IPS DF 4.7 (cell line): ENCODE results near the gene CADPS2.

Experiments
- DNase-seq: peaks from one replicate; pipeline ENCODE4 v3.0.0-alpha.2; 2013; ENCODE audit warnings: low spot score; ENCODE audit errors: extremely low read depth

Gene CADPS2

DNA sequence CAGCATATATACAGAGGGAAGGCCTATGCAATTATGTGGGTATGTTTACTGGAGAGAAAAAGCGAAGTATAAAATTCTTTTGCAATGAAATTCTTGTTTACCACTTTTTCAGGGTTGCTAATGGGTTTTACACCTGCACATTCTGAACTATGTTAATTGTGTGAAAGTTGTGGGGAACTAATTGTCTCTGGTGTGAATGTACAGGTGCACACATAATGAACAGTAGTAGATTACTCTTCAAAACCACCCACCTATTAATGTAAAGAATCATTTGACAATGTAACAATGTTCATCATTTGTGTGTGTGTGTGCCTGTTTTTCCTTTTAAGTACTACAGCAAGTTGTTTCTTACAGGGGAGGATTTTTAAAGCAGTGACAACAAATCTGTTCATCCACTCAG lies 501.7 kb downstream of the CADPS2 start:
- DNase-seq = no peak

DNA sequence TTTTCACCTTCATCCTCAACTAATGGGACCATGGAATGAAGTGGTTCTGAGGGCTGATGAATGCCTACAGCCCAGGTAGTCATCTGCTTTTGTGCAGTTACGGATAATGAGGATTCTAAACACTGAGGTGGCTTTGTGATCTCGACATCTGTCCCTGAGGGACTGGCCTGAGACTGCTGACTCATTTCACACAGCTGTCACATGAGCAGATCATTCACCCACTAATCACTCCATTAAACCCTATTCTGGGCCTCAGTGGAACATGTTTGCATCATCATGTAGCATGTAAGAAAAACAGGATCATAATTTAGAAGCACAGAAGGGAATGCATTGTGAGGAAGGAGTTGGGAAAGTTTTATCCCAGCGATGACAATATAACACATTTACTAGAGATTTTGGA lies 502.3 kb downstream of the CADPS2 start:
- DNase-seq = no peak

DNA sequence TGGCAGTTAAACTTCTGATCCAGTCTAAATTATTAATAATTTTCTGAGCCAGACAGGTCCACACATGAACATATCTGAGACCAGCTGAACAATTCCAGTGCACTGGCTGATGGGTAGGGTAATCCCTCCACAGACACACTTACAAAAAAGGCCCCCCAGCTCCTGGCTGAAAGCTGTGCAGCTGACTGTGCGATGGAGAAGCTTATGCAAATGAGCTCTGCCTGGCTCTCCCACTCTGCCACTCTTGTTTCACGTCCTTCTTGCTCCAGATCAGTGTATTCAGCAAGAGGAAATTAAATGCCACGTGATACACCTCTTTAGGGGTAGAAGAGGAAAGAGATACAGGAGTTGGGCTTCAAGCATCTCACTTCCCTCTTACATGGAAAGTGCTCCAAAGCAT lies 505.3 kb downstream of the CADPS2 start:
- DNase-seq = no peak

- DNase-seq = no peak
Measured at GRCh38 chr7:122379491-122379890, 506.8 kb downstream of the CADPS2 start.

GRCh38 chr7:122369756-122370155 lies 516.5 kb downstream of the CADPS2 start:
- no peak for DNase-seq

DNA sequence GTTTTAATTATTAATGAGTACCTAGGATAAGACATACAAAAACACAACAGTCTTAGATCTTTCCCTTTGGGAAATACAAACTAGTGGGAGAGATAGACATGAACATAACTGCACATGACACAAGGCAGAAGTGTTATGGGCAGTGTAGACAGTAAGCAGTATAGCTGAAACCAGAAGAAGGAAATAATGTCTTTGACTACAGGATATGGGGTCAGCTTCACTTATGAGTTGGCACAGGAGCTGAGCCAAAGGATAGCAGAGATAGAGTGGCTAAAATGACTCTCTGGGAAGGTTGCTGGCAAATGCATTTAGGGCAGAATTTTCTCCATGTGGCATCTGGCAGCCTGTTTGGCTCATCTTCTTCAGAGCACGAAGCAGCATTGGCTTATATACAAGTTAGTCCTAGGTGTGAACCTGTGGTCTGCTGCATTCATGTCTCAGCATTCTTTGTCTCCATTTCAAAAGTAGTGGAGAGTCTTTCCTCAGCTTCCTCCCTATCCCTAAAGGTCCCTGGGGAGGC lies 521.4 kb downstream of the CADPS2 start:
- no peak for DNase-seq

- DNase-seq = no peak
Measured at GRCh38 chr7:122363144-122363543, 523.1 kb downstream of the CADPS2 start.

DNA sequence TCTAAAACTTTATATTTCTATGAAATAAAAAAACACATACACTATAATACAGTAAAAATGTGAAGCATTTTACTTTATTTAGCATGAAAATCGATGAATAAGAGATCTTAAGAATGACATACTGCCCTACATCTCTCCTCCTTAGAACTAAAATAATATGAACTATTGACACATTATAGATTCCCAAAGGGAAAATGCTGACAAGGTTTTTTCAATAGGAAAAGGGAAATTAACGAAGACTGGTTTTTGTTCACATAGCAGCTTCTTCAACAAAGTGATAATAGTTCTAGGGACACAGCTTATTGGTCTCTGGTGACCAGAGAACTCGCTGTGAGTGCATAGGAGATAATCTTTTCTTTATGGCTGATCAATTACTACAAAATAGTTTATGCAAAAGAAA lies 523.8 kb downstream of the CADPS2 start:
- no peak for DNase-seq

GRCh38 chr7:122354656-122355055 lies 531.6 kb downstream of the CADPS2 start:
- no peak for DNase-seq

GRCh38 chr7:122352454-122352853 lies 533.8 kb downstream of the CADPS2 start:
- no peak for DNase-seq

DNA sequence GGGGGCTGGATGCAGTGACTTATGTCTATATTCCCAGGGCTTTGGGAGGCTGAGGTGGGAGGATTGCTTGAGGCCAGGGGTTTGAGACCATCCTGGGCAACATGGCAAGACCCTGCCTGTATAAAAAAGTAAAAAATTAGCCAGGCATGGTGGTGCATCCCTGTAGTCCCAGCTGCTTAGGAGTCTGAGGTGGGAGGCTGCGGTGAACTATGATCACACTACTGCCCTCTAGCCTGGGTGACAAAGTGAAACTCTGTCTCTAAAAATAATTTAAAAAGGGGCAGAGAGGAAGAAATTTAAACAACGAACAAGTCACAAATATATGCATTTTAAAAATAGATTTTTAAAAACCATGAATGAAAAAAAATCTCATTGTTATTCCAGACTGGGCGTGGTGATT lies 535.6 kb downstream of the CADPS2 start:
- no peak for DNase-seq

DNA sequence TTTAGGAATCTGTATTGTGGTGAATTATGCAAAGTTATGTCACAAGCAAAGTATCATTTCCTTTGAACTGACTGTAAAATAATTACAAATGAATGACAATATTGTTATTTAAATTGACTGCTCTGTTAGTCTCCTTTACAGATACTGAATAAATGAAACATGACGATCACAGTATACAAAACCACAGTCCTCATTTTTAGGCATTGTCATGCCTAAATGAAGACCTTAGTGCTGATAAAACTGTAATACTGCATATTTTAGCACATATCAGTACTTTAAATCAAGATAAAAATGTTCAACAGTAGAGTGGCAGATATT lies 542.0 kb downstream of the CADPS2 start:
- DNase-seq = no peak

DNA sequence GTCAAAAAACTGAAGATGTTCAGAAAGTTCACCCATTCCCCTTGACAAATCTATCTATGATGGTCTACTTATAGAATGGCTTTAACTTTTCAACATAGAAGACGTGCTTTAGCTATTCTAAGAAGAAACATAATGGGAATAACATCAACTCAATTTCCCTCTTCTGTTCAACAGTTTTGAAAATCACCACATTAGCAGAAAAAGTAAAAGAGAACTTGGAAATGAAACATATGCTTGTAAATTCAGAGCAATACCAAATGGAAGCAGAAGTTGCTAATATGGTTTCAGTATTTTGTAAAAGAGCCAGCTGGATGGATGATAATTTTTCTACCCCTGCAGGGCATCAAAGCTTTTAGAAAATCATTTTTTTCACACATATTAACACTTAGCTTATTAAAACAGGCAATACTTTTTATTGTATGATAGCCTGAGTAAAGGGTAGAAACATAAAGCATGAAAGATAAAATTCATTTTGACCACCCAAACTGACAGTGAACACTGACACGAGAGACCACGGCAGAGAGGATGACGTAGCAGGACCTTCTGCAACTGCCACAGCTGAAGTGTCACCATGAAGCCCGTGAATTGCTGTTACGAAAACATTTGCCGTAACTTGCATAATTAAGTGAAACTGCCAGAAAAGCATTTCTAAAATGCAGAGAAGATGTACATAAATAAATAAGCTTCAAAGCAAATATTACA lies 542.5 kb downstream of the CADPS2 start:
- no peak for DNase-seq

DNA sequence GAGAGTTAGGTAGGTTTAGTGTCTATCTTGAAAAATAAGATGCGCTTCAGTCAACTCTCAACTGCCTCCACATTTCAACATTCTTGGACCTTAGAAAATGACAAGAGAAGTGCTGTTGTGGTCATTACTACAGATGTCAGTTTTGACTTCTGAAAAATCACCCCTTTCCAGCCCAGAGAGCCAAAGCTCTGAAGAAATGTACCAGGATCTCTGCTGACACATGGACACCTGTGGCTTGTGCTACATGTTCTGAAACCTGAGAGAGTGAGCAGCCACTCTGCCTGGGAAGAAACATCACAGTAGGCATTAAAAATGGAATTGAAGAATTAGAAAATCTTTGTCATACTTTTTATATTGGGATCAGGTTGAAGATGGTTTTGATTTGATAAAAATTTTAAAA lies 545.8 kb downstream of the CADPS2 start:
- no peak for DNase-seq

DNA sequence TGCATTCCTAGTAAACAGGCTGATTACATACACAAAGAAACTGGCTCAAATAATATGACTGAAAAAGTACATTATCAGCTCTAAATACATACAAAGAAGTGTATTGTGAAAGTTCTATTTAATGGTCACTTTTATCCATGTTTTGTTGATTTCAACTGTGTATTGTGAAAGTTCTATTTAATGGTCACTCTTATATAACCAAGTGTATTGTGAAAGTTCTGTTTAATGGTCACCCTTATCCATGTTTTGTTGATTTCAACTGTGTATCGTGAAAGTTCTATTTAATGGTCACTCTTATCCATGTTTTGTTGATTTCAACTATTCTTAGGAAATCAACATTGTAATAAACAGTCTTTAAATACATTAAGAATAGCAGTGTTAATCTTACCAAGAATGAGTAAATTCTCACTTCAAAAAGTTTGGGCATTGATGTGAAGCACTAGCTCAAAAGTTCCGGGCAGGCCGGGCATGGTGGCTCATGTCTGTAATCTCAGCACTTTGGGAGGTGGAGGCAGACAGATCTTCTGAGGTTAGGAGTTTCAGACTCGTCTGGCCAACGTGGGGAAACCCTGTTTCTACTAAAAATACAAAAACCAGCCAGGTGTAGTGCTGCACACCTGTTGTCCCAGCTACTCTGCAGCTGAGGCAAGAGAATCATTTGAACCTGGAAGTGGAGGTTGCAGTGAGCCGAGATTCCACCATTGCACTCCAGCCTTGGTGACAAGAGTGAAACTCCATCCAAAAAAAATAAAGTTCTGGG lies 546.9 kb downstream of the CADPS2 start:
- no peak for DNase-seq

DNA sequence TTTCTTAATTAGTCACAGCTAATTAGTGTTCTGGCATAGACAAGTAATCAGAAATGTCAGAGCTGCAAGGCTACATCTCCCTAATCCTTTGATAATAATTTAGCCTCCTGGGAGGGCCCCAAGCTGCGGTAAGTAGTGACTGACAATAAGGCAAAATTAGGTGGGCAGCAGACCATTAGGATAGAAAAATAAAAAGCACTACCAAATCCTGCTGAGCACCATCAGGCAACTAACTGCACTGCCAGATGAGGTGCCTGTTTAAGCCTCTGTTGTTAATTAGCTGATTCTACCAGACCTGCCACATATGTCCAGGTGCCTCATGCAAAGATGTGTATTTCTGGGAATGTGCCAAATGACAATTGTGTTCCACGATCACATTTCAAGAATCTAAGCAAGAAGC lies 549.2 kb downstream of the CADPS2 start:
- no peak for DNase-seq

GRCh38 chr7:122329145-122329802 lies 557.0 kb downstream of the CADPS2 start:
- DNase-seq = no peak

DNA sequence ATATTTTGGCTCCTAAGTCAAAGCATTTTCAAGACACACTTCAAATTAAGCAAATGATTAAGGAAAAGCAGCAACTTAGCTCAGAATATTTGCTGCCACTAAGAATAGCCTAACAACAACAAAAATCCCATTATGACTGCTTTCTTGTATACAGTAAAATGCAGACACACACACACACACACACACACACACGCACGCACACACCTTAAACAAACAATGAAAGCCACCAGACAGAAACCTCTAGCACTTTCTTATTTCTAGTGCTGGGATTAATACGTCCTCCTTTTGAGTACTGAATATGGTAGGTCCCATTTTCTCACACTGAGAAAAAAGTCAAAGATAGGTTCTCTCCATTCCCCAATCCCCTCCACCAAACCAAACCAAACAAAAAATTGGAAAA lies 558.3 kb downstream of the CADPS2 start:
- DNase-seq = no peak

- no peak for DNase-seq
Measured at GRCh38 chr7:122316467-122317388, 569.5 kb downstream of the CADPS2 start.

GRCh38 chr7:122315507-122316466 lies 570.5 kb downstream of the CADPS2 start:
- no peak for DNase-seq
